ENCODE data around the gene MED27. TPM values are rescaled to one million over a fixed set of nuclear protein-coding genes. Genes with fewer than 3 reads are reported as not detected.

The MED27 gene
- total and polyA plus RNA-seq, 7 donors = 11.9 to 19.7 (median 15.6) TPM

- H3K27ac ChIP-seq = no peak overlapping the region
These were observed 73.8 kb downstream of the MED27 start for GRCh38 chr9:132005899-132006298.

GRCh38 chr9:132004323-132004722 is 75.3 kb downstream of the MED27 start:
- no peak for DNase-seq
- no peaks in the 10 kb centered on the region for H3K9me3 ChIP-seq
- TF ChIP-seq POLR2A (IDR thresholded peaks at IDR 0.05) = no peak
- no peak for TF ChIP-seq CTCF (IDR thresholded peaks at IDR 0.05)
- intact Hi-C loops (cut with DNase I) = no loop called here
- 93 to 96% methylated on average over 5 of the region's 5 CpGs for WGBS, 2 donors
- peaks cover 0 to 17% (median 6%) of the 10 kb centered on the region in 4 donors for H3K4me1 ChIP-seq
- no peak overlapping the region for H3K27ac ChIP-seq
- H3K27me3 ChIP-seq = no peaks in the 10 kb centered on the region
- H3K36me3 ChIP-seq = no peaks in the 10 kb centered on the region
- H3K4me3 ChIP-seq = no peak overlapping the region

More at GRCh38 chr9:132005899-132006298, 73.8 kb downstream of the MED27 start:
- Histone ChIP-seq H3K4me1 (peaks cover 0 to 17% (median 6%) of the 10 kb centered on the region in 4 donors), H3K36me3 (no peaks in the 10 kb centered on the region), H3K4me3 (no peak overlapping the region), H3K27me3 (no peaks in the 10 kb centered on the region), H3K9me3 (no peaks in the 10 kb centered on the region)
- intact Hi-C loops (cut with DNase I) = no loop called here
- no peak for DNase-seq
- 74 to 90% methylated on average over 6 of the region's 6 CpGs for WGBS, 2 donors
- TF ChIP-seq CTCF (IDR thresholded peaks at IDR 0.05) (no peak), POLR2A (IDR thresholded peaks at IDR 0.05) (no peak), EP300 (IDR thresholded peaks at IDR 0.05) (no peak), POLR2AphosphoS5 (IDR thresholded peaks at IDR 0.05) (no peak)

- Histone ChIP-seq H3K27me3 (no peaks in the 10 kb centered on the region), H3K4me1 (peaks cover 0 to 17% (median 6%) of the 10 kb centered on the region in 4 donors), H3K4me3 (no peak overlapping the region), H3K27ac (no peak overlapping the region), H3K36me3 (no peaks in the 10 kb centered on the region), H3K9me3 (no peaks in the 10 kb centered on the region)
- intact Hi-C loops (cut with DNase I) = no loop called here
- 79 to 91% methylated on average over 9 of the region's 9 CpGs for WGBS, 2 donors
- TF ChIP-seq POLR2AphosphoS5 (IDR thresholded peaks at IDR 0.05) (no peak), CTCF (IDR thresholded peaks at IDR 0.05) (no peak), POLR2A (IDR thresholded peaks at IDR 0.05) (no peak), EP300 (IDR thresholded peaks at IDR 0.05) (no peak)
- DNase-seq = no peak
These were observed 75.8 kb downstream of the MED27 start for GRCh38 chr9:132003896-132004295.

- 94 to 95% methylated on average over 5 of the region's 5 CpGs for WGBS, 2 donors
- Histone ChIP-seq H3K36me3 (no peaks in the 10 kb centered on the region), H3K4me1 (peaks cover 0 to 18% (median 7%) of the 10 kb centered on the region in 4 donors), H3K27ac (no peak overlapping the region), H3K27me3 (no peaks in the 10 kb centered on the region), H3K4me3 (no peak overlapping the region), H3K9me3 (no peaks in the 10 kb centered on the region)
- no peak for DNase-seq
- intact Hi-C loops (cut with DNase I) = no loop called here
- TF ChIP-seq EP300 (IDR thresholded peaks at IDR 0.05) (no peak), POLR2A (IDR thresholded peaks at IDR 0.05) (no peak), POLR2AphosphoS5 (IDR thresholded peaks at IDR 0.05) (no peak), CTCF (IDR thresholded peaks at IDR 0.05) (no peak)
These were observed 76.4 kb downstream of the MED27 start for GRCh38 chr9:132003319-132003704.

- Histone ChIP-seq H3K4me1 (peaks cover 0 to 24% (median 11%) of the 10 kb centered on the region in 4 donors), H3K4me3 (no peak overlapping the region), H3K27me3 (no peaks in the 10 kb centered on the region), H3K9me3 (no peaks in the 10 kb centered on the region), H3K27ac (no peak overlapping the region), H3K36me3 (no peaks in the 10 kb centered on the region)
- no peak for DNase-seq
- intact Hi-C loops (cut with DNase I) = no loop called here
- TF ChIP-seq POLR2AphosphoS5 (IDR thresholded peaks at IDR 0.05) = no peak
- no peak for TF ChIP-seq EP300 (IDR thresholded peaks at IDR 0.05)
- no peak for TF ChIP-seq POLR2A (IDR thresholded peaks at IDR 0.05)
- no peak for TF ChIP-seq CTCF (IDR thresholded peaks at IDR 0.05)
- WGBS, 2 donors = 85 to 90% methylated on average over 7 of the region's 7 CpGs
These were observed 76.9 kb downstream of the MED27 start for GRCh38 chr9:132002643-132003318.

All from sigmoid colon (tissue), 7 donors.